CD14-positive monocyte (primary cell): ENCODE data around the gene ASNSD1. TPM values are rescaled to one million over a fixed set of nuclear protein-coding genes. Genes with fewer than 3 reads are reported as not detected.

Source experiments
- DNase-seq, 3 donors: peaks; one replicate each; pipeline ENCODE4 v3.0.0-alpha.2; 2011 to 2022
- H2AFZ ChIP-seq: 2 replicates; pipeline ENCODE4 v1.6.0; 2012; ENCODE audit warnings: mild to moderate bottlenecking, low read depth, low read length, inconsistent platforms; ENCODE audit not compliant: insufficient read depth, poor library complexity, severe bottlenecking
- H3K27ac ChIP-seq, 2 donors: 1 replicate in 1 of 2; 2 replicates in 1 of 2; pipeline ENCODE4 v1.5.1; 2012 to 2013; ENCODE audit warnings: low read length in 2 of 2, control low read depth in 1 of 2, inconsistent platforms in 1 of 2, low read depth in 1 of 2, mild to moderate bottlenecking in 1 of 2
- H3K27me3 ChIP-seq, 2 donors: one replicate each; pipeline versions ENCODE4 v1.6.0 to v1.6.1; 2011 to 2013; ENCODE audit warnings: low read length in 2 of 2; ENCODE audit not compliant: control insufficient read depth in 2 of 2, insufficient read depth in 2 of 2
- H3K36me3 ChIP-seq, 2 donors: replicated peaks in 1 of 2; 1 replicate in 1 of 2; 2 replicates in 1 of 2; pipeline versions ENCODE4 v1.5.1 to v1.6.1; 2012 to 2013; ENCODE audit warnings: low read length in 2 of 2, control low read depth in 1 of 2, inconsistent platforms in 1 of 2, mild to moderate bottlenecking in 1 of 2; ENCODE audit not compliant: insufficient read depth in 2 of 2, control insufficient read depth in 1 of 2
- H3K4me1 ChIP-seq, 2 donors: 1 replicate in 1 of 2; 2 replicates in 1 of 2; pipeline versions ENCODE4 v1.5.1 to v1.6.1; 2012 to 2013; ENCODE audit warnings: low read length in 2 of 2, control low read depth in 1 of 2, inconsistent platforms in 1 of 2, mild to moderate bottlenecking in 1 of 2, moderate library complexity in 1 of 2; ENCODE audit not compliant: insufficient read depth in 2 of 2, control insufficient read depth in 1 of 2
- H3K4me2 ChIP-seq: replicated peaks from 2 replicates; pipeline ENCODE3; 2012; ENCODE audit warnings: low read length, moderate library complexity, mild to moderate bottlenecking; ENCODE audit not compliant: poor library complexity, severe bottlenecking; ENCODE audit errors: extremely low read depth
- H3K4me3 ChIP-seq, 3 experiments: fragments of 200-600 bp in 1 of 3; sonication (generic) in 1 of 3; replicated peaks in 1 of 3; 1 replicate in 2 of 3; 2 replicates in 1 of 3; pipeline ENCODE4 v1.5.1; 2011 to 2013; ENCODE audit warnings: low read length in 3 of 3, mild to moderate bottlenecking in 3 of 3, control low read depth in 2 of 3, low read depth in 2 of 3, inconsistent platforms in 1 of 3, moderate library complexity in 1 of 3
- H3K79me2 ChIP-seq: 2 replicates; pipeline ENCODE4 v1.6.0; 2012; ENCODE audit warnings: mild to moderate bottlenecking, control low read depth, inconsistent platforms, low read length, moderate library complexity; ENCODE audit not compliant: insufficient read depth
- H3K9ac ChIP-seq: 2 replicates; pipeline ENCODE4 v1.6.0; 2017; ENCODE audit warnings: low read length, mild to moderate bottlenecking; ENCODE audit not compliant: insufficient read depth, poor library complexity, severe bottlenecking
- H3K9me3 ChIP-seq, 2 donors: replicated peaks in 1 of 2; 1 replicate in 1 of 2; 2 replicates in 1 of 2; pipeline versions ENCODE4 v1.5.1 to v1.6.1; 2012 to 2013; ENCODE audit warnings: low read length in 2 of 2, control low read depth in 1 of 2; ENCODE audit not compliant: control insufficient read depth in 1 of 2, insufficient read depth in 1 of 2
- H4K20me1 ChIP-seq: 2 replicates; pipeline ENCODE4 v1.6.0; 2012; ENCODE audit warnings: mild to moderate bottlenecking, low read length, control low read depth, moderate library complexity; ENCODE audit not compliant: insufficient read depth
- H3K27ac Mint-ChIP-seq, 7 donors: one replicate each; pipeline ENCODE4 v1.8.0; 2020; ENCODE audit warnings: mild to moderate bottlenecking in 7 of 7, mixed read lengths in 7 of 7, moderate library complexity in 6 of 7, inconsistent platforms in 2 of 7
- H3K27me3 Mint-ChIP-seq, 3 donors: one replicate each; pipeline ENCODE4 v1.8.0; 2021 to 2022; ENCODE audit warnings: low read depth in 3 of 3, mild to moderate bottlenecking in 3 of 3, mixed read lengths in 3 of 3, moderate library complexity in 3 of 3, inconsistent platforms in 1 of 3
- H3K36me3 Mint-ChIP-seq, 2 donors: one replicate each; pipeline ENCODE4 v1.8.0; 2020; ENCODE audit warnings: mixed read lengths in 2 of 2, inconsistent platforms in 1 of 2, mild to moderate bottlenecking in 1 of 2
- H3K4me1 Mint-ChIP-seq: one replicate; pipeline ENCODE4 v1.8.0; 2020; ENCODE audit warnings: mild to moderate bottlenecking, mixed read lengths
- H3K4me3 Mint-ChIP-seq, 2 donors: one replicate each; pipeline ENCODE4 v1.8.0; 2020; ENCODE audit warnings: mild to moderate bottlenecking in 2 of 2, mixed read lengths in 2 of 2, moderate library complexity in 1 of 2
- H3K9me3 Mint-ChIP-seq, 7 donors: one replicate each; pipeline ENCODE4 v1.8.0; 2020 to 2022; ENCODE audit warnings: mixed read lengths in 7 of 7, mild to moderate bottlenecking in 6 of 7, moderate library complexity in 6 of 7, inconsistent platforms in 2 of 7
- WGBS: methylation state at CpG from one replicate; pipeline ENCODE4 v1.1.5; 2013; ENCODE audit warnings: missing lambda C conversion rate; ENCODE audit not compliant: insufficient coverage; 5-methylcytosine and 5-hydroxymethylcytosine counted together
- intact Hi-C, 2 donors: fragments of 100-400 bp; cut with micrococcal nuclease; formaldehyde crosslinking; loops; one replicate each; pipeline versions ENCODE4 v1.15.0 to v1.15.1; 2023
- polyA plus RNA-seq, 3 donors: library from polyadenylated mRNA; depleted of rRNA in 1 of 3; unstranded in 2 of 3; stranded (reverse) in 1 of 3; fragments of 300-500 nt in 2 of 3; fragments of >200 nt in 1 of 3; fragmentation: Illumina TruSeq in 2 of 3; gene quantifications; 1 replicate in 2 of 3; 2 replicates in 1 of 3; pipeline ENCODE4 v1.2.3, GENCODE V29; 2012 to 2021
- TF ChIP-seq, protein P1 (sequence below): fragments of 200-600 bp; IDR thresholded peaks from one replicate; pipeline ENCODE4 v1.8.0; 2022; ENCODE audit warnings: antibody characterized with exemption, mild to moderate bottlenecking

ASNSD1 gene
- polyA plus RNA-seq, 3 donors, result 8.6 to 27.1 (median 26.6) TPM

DNA sequence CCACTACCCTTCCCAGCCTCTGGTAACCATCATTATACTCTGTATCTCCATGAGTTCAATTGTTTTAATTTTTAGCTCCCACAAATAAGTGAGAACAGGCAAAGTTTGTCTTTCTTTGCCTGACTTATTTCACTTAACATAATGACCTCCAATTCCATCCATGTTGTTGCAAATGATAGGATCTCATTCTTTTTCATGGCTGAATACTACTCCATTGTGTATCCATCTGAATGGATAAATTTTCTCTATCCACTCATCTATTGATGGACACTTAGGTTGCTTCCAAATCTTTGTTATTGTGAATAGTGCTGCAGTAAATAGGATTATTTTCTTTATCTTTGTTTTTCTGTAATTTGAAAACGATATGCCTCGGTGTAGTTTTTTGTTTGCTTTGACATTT lies 39.4 kb downstream of the ASNSD1 start:
- Histone ChIP-seq H3K79me2 (no peaks in the 10 kb centered on the region), H3K27me3 (no peaks in the 10 kb centered on the region), H4K20me1 (no peaks in the 10 kb centered on the region), H3K9ac (no peak overlapping the region), H3K4me3 (no peak overlapping the region), H2AFZ (no peak overlapping the region), H3K4me1 (no peaks in the 10 kb centered on the region), H3K4me2 (no peak overlapping the region), H3K36me3 (no peaks in the 10 kb centered on the region), H3K9me3 (no peaks in the 10 kb centered on the region), H3K27ac (no peak overlapping the region)
- no peak overlapping the region for H3K27ac Mint-ChIP-seq
- peaks cover 2% of the 10 kb centered on the region for H3K4me1 Mint-ChIP-seq
- WGBS, result no CpG with 5 or more reads among the region's 2 CpGs
- TF ChIP-seq, protein P1, sequence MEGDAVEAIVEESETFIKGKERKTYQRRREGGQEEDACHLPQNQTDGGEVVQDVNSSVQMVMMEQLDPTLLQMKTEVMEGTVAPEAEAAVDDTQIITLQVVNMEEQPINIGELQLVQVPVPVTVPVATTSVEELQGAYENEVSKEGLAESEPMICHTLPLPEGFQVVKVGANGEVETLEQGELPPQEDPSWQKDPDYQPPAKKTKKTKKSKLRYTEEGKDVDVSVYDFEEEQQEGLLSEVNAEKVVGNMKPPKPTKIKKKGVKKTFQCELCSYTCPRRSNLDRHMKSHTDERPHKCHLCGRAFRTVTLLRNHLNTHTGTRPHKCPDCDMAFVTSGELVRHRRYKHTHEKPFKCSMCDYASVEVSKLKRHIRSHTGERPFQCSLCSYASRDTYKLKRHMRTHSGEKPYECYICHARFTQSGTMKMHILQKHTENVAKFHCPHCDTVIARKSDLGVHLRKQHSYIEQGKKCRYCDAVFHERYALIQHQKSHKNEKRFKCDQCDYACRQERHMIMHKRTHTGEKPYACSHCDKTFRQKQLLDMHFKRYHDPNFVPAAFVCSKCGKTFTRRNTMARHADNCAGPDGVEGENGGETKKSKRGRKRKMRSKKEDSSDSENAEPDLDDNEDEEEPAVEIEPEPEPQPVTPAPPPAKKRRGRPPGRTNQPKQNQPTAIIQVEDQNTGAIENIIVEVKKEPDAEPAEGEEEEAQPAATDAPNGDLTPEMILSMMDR, result no peak
- no peak overlapping the region for H3K4me3 Mint-ChIP-seq
- intact Hi-C loops, result no loop called here
- peaks cover 0 to 1% of the 10 kb centered on the region in 2 donors for H3K36me3 Mint-ChIP-seq
- no peaks in the 10 kb centered on the region for H3K9me3 Mint-ChIP-seq
- H3K27me3 Mint-ChIP-seq, result no peaks in the 10 kb centered on the region
- DNase-seq, result no peak

DNA sequence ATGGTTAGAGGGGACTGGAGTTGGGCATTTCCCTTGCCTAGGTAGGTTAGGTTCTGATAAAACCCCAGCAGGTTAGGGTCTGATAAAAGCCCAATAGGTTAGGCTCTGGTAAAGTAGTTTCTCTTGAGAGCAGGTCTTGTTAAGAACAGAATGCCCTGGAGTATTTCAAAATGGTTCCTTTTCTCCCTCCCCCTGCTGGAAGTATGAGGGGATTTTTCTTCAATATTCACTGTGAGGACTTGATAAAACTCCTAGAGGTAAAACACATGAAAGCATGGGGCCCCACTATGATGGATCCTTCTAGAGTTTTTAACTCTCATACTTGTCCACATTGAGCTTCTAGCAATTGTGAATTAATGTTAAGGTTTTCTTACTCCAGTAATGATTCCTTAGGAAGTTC lies 40.8 kb downstream of the ASNSD1 start:
- no peaks in the 10 kb centered on the region for H3K4me1 ChIP-seq
- DNase-seq, result no peak
- H2AFZ ChIP-seq, result no peak overlapping the region
- no peak overlapping the region for H3K4me2 ChIP-seq
- intact Hi-C loops, result no loop called here
- H3K27me3 Mint-ChIP-seq, result no peaks in the 10 kb centered on the region
- no peaks in the 10 kb centered on the region for H4K20me1 ChIP-seq
- H3K4me3 Mint-ChIP-seq, result no peak overlapping the region
- no peaks in the 10 kb centered on the region for H3K9me3 ChIP-seq
- H3K36me3 Mint-ChIP-seq, result peaks cover 0 to 3% of the 10 kb centered on the region in 2 donors
- no peaks in the 10 kb centered on the region for H3K36me3 ChIP-seq
- H3K4me3 ChIP-seq, result no peak overlapping the region
- no peak overlapping the region for H3K9ac ChIP-seq
- peaks cover 2% of the 10 kb centered on the region for H3K4me1 Mint-ChIP-seq
- no peaks in the 10 kb centered on the region for H3K27me3 ChIP-seq
- H3K79me2 ChIP-seq, result no peaks in the 10 kb centered on the region
- H3K27ac Mint-ChIP-seq, result no peak overlapping the region
- TF ChIP-seq, protein P1, result no peak
- no peak overlapping the region for H3K27ac ChIP-seq
- H3K9me3 Mint-ChIP-seq, result no peaks in the 10 kb centered on the region
